Kidney (tissue), 14 donors: Measurements from ENCODE around the gene RAD51B. TPM values are rescaled to one million over a fixed set of nuclear protein-coding genes. Genes with fewer than 3 reads are reported as not detected.

Source experiments
- DNase-seq, 5 donors: peaks; one replicate each; pipeline ENCODE4 v3.0.0-alpha.2; 2013 to 2020
- FAIRE-seq: peaks from 2 replicates; lab custom pipeline; 2012; peaks lifted over from hg19 to GRCh38; lab: Jason Lieb, UNC
- H3K27ac ChIP-seq, 2 donors: one replicate each; pipeline ENCODE4 v1.7.0; 2013; ENCODE audit warnings: low read depth in 2 of 2, low read length in 2 of 2, inconsistent platforms in 1 of 2
- H3K27me3 ChIP-seq: one replicate; pipeline ENCODE4 v1.7.1; 2013; ENCODE audit warnings: low read length, inconsistent platforms; ENCODE audit not compliant: control insufficient read depth, insufficient read depth
- H3K36me3 ChIP-seq, 3 donors: one replicate each; pipeline versions ENCODE4 v1.7.0 to v1.7.1; 2013; ENCODE audit warnings: low read length in 3 of 3, control low read depth in 1 of 3, inconsistent platforms in 1 of 3; ENCODE audit not compliant: insufficient read depth in 3 of 3, control insufficient read depth in 2 of 3
- H3K4me1 ChIP-seq, 3 donors: one replicate each; pipeline versions ENCODE4 v1.7.0 to v1.7.1; 2013; ENCODE audit warnings: low read length in 3 of 3, inconsistent platforms in 1 of 3, low read depth in 1 of 3; ENCODE audit not compliant: control insufficient read depth in 2 of 3, insufficient read depth in 2 of 3
- H3K4me3 ChIP-seq, 3 donors: one replicate each; pipeline versions ENCODE4 v1.7.0 to v1.8.1; 2013; ENCODE audit warnings: low read length in 3 of 3, control low read depth in 1 of 3, inconsistent platforms in 1 of 3
- H3K9ac ChIP-seq, 3 donors: one replicate each; pipeline versions ENCODE4 v1.7.0 to v1.7.1; 2013; ENCODE audit warnings: low read length in 3 of 3, control low read depth in 1 of 3, inconsistent platforms in 1 of 3
- H3K9me3 ChIP-seq, 3 donors: one replicate each; pipeline versions ENCODE4 v1.7.0 to v1.7.1; 2013; ENCODE audit warnings: low read length in 3 of 3, control low read depth in 1 of 3, inconsistent platforms in 1 of 3; ENCODE audit not compliant: control insufficient read depth in 2 of 3, insufficient read depth in 1 of 3
- intact Hi-C: fragments of 100-400 bp; cut with DNase I; formaldehyde crosslinking; loops from one replicate; pipeline ENCODE4 v1.11.1; 2022
- polyA plus RNA-seq: library from polyadenylated mRNA; stranded (reverse); fragments of 350-450 nt; fragmentation: Illumina TruSeq; extraction: RNeasy Lipid Tissue Mini Kit (QIAGEN cat#74804); gene quantifications from one replicate; pipeline ENCODE4 v1.2.3, GENCODE V29; 2014; ENCODE audit warnings: low read depth, low replicate concordance; ENCODE audit not compliant: insufficient read depth
- total RNA-seq: library from RNA; stranded (reverse); fragmentation: NEBNext Ultra II Directional; extraction: Animal tissue kit (Norgen Biotek cat#: 25700); gene quantifications from one replicate; pipeline ENCODE4 v1.2.1, GENCODE V29; 2021
- TF ChIP-seq, protein P1 (sequence below): IDR thresholded peaks from 3 replicates; pipeline ENCODE4 v1.5.1; 2012; ENCODE audit warnings: mild to moderate bottlenecking, moderate library complexity, borderline replicate concordance; ENCODE audit not compliant: insufficient read depth; ENCODE audit errors: extremely low read depth
- donor health status: control.
- donor health status: control.
- donor health status: control.
- donor health status: control.
- donor health status: control.
- donor health status: DM: yes; HTN: yes; CAD: no.
- donor health status: Normal renal cell carcinoma (clear cell type).

RAD51B gene
- total and polyA plus RNA-seq, 2 donors from 2014 or later = 6.9 to 18.0 TPM

DNA sequence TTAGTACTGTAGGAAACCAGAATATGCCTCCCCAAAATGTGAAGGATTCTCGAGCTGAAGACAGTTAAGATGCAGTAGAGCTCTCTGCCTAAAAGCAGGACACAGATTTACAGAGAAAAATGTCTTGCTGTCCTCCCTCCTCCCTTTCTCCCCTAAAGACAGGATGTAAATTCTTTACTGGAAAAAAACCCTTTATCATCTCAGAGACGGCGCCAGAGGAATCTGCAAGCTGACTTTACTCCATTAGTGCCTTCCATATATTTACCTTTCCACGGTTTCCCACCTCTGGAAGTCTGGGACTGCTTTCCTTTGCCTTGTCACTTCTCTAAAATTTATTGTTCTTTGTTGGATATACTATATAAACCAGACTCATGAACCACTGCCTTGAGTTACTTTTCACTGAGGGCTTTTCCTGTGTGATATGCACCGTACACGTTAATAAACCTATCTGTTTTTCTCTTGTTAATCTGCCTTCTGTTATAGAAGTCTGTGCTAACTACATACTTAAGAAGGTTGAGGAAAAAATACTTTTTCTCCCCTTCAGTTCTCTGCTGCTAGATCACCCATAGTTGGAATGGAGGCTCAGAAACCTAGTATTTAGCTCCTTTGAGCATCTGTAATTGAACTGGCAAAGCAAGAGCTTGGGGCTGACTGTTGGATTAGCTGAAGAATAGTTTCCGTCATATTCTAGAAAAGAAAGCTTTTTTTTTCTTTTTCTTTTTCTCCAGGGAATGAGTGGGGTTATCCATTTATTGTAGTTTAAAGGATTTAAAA lies 99.9 kb downstream of the RAD51B start:
- Histone ChIP-seq H3K4me3 (peak overlapping the region in 1 of 3 donors; percentile 7), H3K9me3 (no peaks in the 10 kb centered on the region), H3K27me3 (no peaks in the 10 kb centered on the region), H3K36me3 (no peaks in the 10 kb centered on the region), H3K27ac (no peak overlapping the region), H3K9ac (no peak overlapping the region), H3K4me1 (peaks cover 0 to 11% (median 0%) of the 10 kb centered on the region in 3 donors)
- intact Hi-C loops = no loop called here
- DNase-seq (peak in 3 of 5 donors; percentile 21 to 75 (median 62)), FAIRE-seq (no peak)
- TF ChIP-seq, protein P1, sequence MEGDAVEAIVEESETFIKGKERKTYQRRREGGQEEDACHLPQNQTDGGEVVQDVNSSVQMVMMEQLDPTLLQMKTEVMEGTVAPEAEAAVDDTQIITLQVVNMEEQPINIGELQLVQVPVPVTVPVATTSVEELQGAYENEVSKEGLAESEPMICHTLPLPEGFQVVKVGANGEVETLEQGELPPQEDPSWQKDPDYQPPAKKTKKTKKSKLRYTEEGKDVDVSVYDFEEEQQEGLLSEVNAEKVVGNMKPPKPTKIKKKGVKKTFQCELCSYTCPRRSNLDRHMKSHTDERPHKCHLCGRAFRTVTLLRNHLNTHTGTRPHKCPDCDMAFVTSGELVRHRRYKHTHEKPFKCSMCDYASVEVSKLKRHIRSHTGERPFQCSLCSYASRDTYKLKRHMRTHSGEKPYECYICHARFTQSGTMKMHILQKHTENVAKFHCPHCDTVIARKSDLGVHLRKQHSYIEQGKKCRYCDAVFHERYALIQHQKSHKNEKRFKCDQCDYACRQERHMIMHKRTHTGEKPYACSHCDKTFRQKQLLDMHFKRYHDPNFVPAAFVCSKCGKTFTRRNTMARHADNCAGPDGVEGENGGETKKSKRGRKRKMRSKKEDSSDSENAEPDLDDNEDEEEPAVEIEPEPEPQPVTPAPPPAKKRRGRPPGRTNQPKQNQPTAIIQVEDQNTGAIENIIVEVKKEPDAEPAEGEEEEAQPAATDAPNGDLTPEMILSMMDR = no peak

- H3K27me3 ChIP-seq = no peaks in the 10 kb centered on the region
- TF ChIP-seq, protein P1 = no peak
- H3K27ac ChIP-seq = no peak overlapping the region
- peaks cover 0 to 8% (median 0%) of the 10 kb centered on the region in 3 donors for H3K9me3 ChIP-seq
- intact Hi-C loops = no loop called here
- no peak for FAIRE-seq
- H3K9ac ChIP-seq = no peak overlapping the region
- no peak overlapping the region for H3K4me3 ChIP-seq
- no peaks in the 10 kb centered on the region for H3K4me1 ChIP-seq
- H3K36me3 ChIP-seq = no peaks in the 10 kb centered on the region
- DNase-seq = no peak
These were observed 107.2 kb downstream of the RAD51B start for GRCh38 chr14:67926821-67927220.

GRCh38 chr14:67927244-67927643 lies 107.7 kb downstream of the RAD51B start:
- no peak overlapping the region for H3K4me3 ChIP-seq
- FAIRE-seq (no peak), DNase-seq (no peak)
- peaks cover 0 to 8% (median 0%) of the 10 kb centered on the region in 3 donors for H3K9me3 ChIP-seq
- no peaks in the 10 kb centered on the region for H3K36me3 ChIP-seq
- no peak overlapping the region for H3K27ac ChIP-seq
- no peak overlapping the region for H3K9ac ChIP-seq
- intact Hi-C loops = no loop called here
- H3K27me3 ChIP-seq = no peaks in the 10 kb centered on the region
- TF ChIP-seq, protein P1 = no peak
- no peaks in the 10 kb centered on the region for H3K4me1 ChIP-seq
